Panc1 (cell line): ENCODE results near the gene USH2A. TPM values are rescaled to one million over a fixed set of nuclear protein-coding genes. Genes with fewer than 3 reads are reported as not detected.

Source experiments
- ATAC-seq: fragments of 200-7000 bp; cut with Tn5 transposase; 2 replicates; pipeline ENCODE4 v1.9.1; 2020; ENCODE audit warnings: mild to moderate bottlenecking, moderate library complexity
- BruUV-seq: library from RNA; stranded (reverse); fragments of 400-500 nt; replicated peaks from 2 replicates; lab custom pipeline; 2021; lab: Mats Ljungman, UMichigan
- CTCF ChIA-PET: fragments of 300-600 bp; sonication (Branson Sonifier 250); formaldehyde crosslinking; loops from one replicate; lab custom pipeline; 2022; ENCODE audit warnings: antibody characterized with exemption; lab: Charles Lee
- POLR2A ChIA-PET: fragments of 300-600 bp; sonication (Branson Sonifier 250); formaldehyde crosslinking; loops from one replicate; lab custom pipeline; 2022; ENCODE audit warnings: antibody characterized with exemption; lab: Charles Lee
- DNase-seq: peaks from one replicate; pipeline ENCODE4 v3.0.0-alpha.2; 2010; ENCODE audit warnings: low read depth, low spot score
- H3K27ac ChIP-seq: 2 replicates; pipeline ENCODE4 v1.5.1; 2011; ENCODE audit warnings: mild to moderate bottlenecking, low read length, inconsistent platforms
- H3K27me3 ChIP-seq: fragments of 200-500 bp; sonication (Bioruptor generic); 2 replicates; pipeline ENCODE4 v1.6.0; 2014; ENCODE audit warnings: low read length, inconsistent platforms; ENCODE audit not compliant: control insufficient read depth, insufficient read depth
- H3K36me3 ChIP-seq: fragments of 200-500 bp; sonication (Bioruptor generic); 2 replicates; pipeline ENCODE4 v1.5.1; 2014; ENCODE audit warnings: inconsistent platforms, mild to moderate bottlenecking, low read length, moderate library complexity; ENCODE audit not compliant: control insufficient read depth, insufficient read depth
- H3K4me1 ChIP-seq: 2 replicates; pipeline ENCODE4 v1.5.1; 2011; ENCODE audit warnings: inconsistent platforms, mild to moderate bottlenecking, low read length, moderate library complexity; ENCODE audit not compliant: control insufficient read depth, insufficient read depth
- H3K4me3 ChIP-seq, 2 experiments: 2 replicates each; pipeline ENCODE4 v1.5.1; 2011 to 2012; ENCODE audit warnings: low read depth in 2 of 2, low read length in 2 of 2, mild to moderate bottlenecking in 2 of 2, inconsistent platforms in 1 of 2, moderate library complexity in 1 of 2
- H3K9me3 ChIP-seq: fragments of 200-500 bp; sonication (Bioruptor generic); 2 replicates; pipeline ENCODE4 v1.5.1; 2014; ENCODE audit warnings: low read depth, mild to moderate bottlenecking, inconsistent platforms, low read length, moderate library complexity; ENCODE audit not compliant: control insufficient read depth, insufficient read depth
- POLR2AphosphoS5 ChIP-seq: IDR thresholded peaks from 2 replicates; pipeline ENCODE4 v1.6.1; 2012; ENCODE audit warnings: mild to moderate bottlenecking, low read depth, low read length, moderate library complexity
- SIN3A ChIP-seq: IDR thresholded peaks from 2 replicates; pipeline ENCODE4 v1.6.1; 2012; ENCODE audit warnings: low read depth, mild to moderate bottlenecking, low read length, moderate library complexity, borderline replicate concordance; ENCODE audit not compliant: insufficient read depth
- TCF7L2 ChIP-seq: IDR thresholded peaks from 2 replicates; pipeline ENCODE4 v1.6.1; 2011; ENCODE audit warnings: mild to moderate bottlenecking, low read depth, low read length, inconsistent platforms
- in situ Hi-C: cut with HindIII; loops from 2 replicates; pipeline ENCODE4 v1.10.0; 2016; ENCODE audit warnings: low sequenced_read_pairs, low pct_unique_long_range_greater_than_20kb
- intact Hi-C: fragments of 100-400 bp; cut with micrococcal nuclease; formaldehyde crosslinking; loops from one replicate; pipeline ENCODE4 v1.10.0; 2022; ENCODE audit not compliant: unreplicated experiment
- total RNA-seq: library from RNA; stranded (reverse); gene quantifications from one replicate; pipeline ENCODE4 v1.2.1, GENCODE V29; 2021; ENCODE audit not compliant: unreplicated experiment
- TF ChIP-seq, protein P1 (sequence below): fragments of 450-650 bp; IDR thresholded peaks from 2 replicates; pipeline ENCODE4 v1.5.1; 2017; ENCODE audit warnings: mild to moderate bottlenecking
- TF ChIP-seq, protein P2 (sequence below), 2 experiments: IDR thresholded peaks; 2 replicates each; pipeline ENCODE4 v1.6.1; 2011 to 2012; ENCODE audit warnings: low read depth in 2 of 2, control low read depth in 1 of 2, low read length in 1 of 2, mild to moderate bottlenecking in 1 of 2, moderate library complexity in 1 of 2; ENCODE audit not compliant: insufficient read depth in 1 of 2

The USH2A gene
- total RNA-seq, 1 experiment from 2014 or later: not detected

DNA sequence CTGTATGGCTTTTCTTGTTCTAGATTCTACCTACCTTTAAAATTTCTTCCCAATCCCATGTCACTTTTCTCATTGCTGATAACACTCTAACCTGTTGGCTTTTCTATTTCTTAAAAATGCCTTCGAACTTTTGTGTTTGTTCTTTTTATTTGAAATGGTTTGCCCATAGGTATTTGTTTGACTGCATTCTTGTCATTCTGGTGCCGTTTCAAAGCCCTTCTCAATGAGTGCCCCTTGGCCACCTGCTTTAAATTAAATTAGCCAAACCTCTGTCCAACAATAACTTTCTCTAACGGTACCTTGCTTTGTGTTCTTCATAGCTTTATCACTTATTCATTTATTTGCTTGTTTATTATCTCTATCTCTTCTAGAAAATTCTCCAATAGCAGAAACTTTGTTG is 817.2 kb downstream of the USH2A start:
- H3K36me3 ChIP-seq: peaks cover 27% of the 10 kb centered on the region
- in situ Hi-C loops: no loop called here
- H3K27me3 ChIP-seq: no peaks in the 10 kb centered on the region
- ChIA-PET POLR2A (no interaction called here), CTCF (no interaction called here)
- BruUV-seq: no TSS peak
- no peak for TF ChIP-seq SIN3A
- no peak for TF ChIP-seq POLR2AphosphoS5
- TF ChIP-seq TCF7L2: no peak
- TF ChIP-seq, protein P1, sequence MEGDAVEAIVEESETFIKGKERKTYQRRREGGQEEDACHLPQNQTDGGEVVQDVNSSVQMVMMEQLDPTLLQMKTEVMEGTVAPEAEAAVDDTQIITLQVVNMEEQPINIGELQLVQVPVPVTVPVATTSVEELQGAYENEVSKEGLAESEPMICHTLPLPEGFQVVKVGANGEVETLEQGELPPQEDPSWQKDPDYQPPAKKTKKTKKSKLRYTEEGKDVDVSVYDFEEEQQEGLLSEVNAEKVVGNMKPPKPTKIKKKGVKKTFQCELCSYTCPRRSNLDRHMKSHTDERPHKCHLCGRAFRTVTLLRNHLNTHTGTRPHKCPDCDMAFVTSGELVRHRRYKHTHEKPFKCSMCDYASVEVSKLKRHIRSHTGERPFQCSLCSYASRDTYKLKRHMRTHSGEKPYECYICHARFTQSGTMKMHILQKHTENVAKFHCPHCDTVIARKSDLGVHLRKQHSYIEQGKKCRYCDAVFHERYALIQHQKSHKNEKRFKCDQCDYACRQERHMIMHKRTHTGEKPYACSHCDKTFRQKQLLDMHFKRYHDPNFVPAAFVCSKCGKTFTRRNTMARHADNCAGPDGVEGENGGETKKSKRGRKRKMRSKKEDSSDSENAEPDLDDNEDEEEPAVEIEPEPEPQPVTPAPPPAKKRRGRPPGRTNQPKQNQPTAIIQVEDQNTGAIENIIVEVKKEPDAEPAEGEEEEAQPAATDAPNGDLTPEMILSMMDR: no peak
- TF ChIP-seq, protein P2, sequence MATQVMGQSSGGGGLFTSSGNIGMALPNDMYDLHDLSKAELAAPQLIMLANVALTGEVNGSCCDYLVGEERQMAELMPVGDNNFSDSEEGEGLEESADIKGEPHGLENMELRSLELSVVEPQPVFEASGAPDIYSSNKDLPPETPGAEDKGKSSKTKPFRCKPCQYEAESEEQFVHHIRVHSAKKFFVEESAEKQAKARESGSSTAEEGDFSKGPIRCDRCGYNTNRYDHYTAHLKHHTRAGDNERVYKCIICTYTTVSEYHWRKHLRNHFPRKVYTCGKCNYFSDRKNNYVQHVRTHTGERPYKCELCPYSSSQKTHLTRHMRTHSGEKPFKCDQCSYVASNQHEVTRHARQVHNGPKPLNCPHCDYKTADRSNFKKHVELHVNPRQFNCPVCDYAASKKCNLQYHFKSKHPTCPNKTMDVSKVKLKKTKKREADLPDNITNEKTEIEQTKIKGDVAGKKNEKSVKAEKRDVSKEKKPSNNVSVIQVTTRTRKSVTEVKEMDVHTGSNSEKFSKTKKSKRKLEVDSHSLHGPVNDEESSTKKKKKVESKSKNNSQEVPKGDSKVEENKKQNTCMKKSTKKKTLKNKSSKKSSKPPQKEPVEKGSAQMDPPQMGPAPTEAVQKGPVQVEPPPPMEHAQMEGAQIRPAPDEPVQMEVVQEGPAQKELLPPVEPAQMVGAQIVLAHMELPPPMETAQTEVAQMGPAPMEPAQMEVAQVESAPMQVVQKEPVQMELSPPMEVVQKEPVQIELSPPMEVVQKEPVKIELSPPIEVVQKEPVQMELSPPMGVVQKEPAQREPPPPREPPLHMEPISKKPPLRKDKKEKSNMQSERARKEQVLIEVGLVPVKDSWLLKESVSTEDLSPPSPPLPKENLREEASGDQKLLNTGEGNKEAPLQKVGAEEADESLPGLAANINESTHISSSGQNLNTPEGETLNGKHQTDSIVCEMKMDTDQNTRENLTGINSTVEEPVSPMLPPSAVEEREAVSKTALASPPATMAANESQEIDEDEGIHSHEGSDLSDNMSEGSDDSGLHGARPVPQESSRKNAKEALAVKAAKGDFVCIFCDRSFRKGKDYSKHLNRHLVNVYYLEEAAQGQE (IDR thresholded peaks at IDR 0.05; ENCODE audit: insufficient read depth in 1 of 2, low read depth in 2 of 2, low read length in 1 of 2): no peak
- no peaks in the 10 kb centered on the region for H3K4me1 ChIP-seq
- ATAC-seq (no peak), DNase-seq (no peak)
- no peak overlapping the region for H3K4me3 ChIP-seq
- H3K27ac ChIP-seq: no peak overlapping the region
- intact Hi-C loops: no loop called here
- no peaks in the 10 kb centered on the region for H3K9me3 ChIP-seq

DNA sequence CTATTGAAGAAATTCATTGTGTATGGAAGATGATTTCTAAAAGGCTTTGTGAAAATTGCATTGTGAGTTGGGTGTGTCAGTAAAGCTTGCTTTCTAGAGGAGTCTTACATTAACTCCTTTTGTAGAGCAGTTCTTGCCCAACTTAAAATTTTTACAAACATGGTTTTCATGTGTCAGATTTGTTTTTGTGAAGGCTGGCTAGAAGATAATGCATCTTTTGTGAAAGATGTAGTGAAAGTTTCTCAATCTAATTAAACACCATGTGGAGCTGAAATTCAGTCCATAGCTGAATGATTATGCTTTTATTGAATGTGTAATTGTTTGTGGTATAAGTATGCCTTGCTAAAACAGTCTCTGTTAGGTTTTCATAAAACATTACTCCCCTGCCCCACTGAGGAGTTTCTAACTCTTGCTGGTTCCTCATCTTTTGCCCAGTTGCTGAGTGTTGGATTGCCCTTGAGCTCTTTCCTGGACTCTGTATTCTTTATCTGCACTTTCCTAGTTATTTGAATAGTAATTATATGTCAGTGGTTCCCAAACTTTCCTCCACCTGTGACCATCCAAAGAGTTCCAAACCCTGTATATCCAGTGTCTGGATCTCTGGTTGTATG is 818.1 kb downstream of the USH2A start:
- no peak overlapping the region for H3K27ac ChIP-seq
- DNase-seq (no peak), ATAC-seq (no peak)
- H3K36me3 ChIP-seq: peaks cover 27% of the 10 kb centered on the region
- no peak overlapping the region for H3K4me3 ChIP-seq
- CTCF ChIA-PET: no interaction called here
- H3K4me1 ChIP-seq: no peaks in the 10 kb centered on the region
- TF ChIP-seq SIN3A (no peak), POLR2AphosphoS5 (no peak), TCF7L2 (no peak)
- TF ChIP-seq, protein P2 (IDR thresholded peaks at IDR 0.05; ENCODE audit: insufficient read depth in 1 of 2, low read depth in 2 of 2, low read length in 1 of 2): no peak
- TF ChIP-seq, protein P1: no peak
- POLR2A ChIA-PET: no interaction called here
- no peaks in the 10 kb centered on the region for H3K27me3 ChIP-seq
- intact Hi-C loops: no loop called here
- no TSS peak for BruUV-seq
- no peaks in the 10 kb centered on the region for H3K9me3 ChIP-seq
- in situ Hi-C loops: no loop called here
